Measurements from ENCODE around the gene PDXDC1.
A peak's percentile ranks its signal among the peaks of the same experiment; 100 is the strongest.
"Not testable (repeated sequence)": the region's sequence is repeated elsewhere in the genome, so short reads cannot be mapped to it uniquely, and the experiment has no call there.

Gene PDXDC1

GRCh38 chr16:14975418-14976194 is 780 bp downstream of the PDXDC1 start:
- peak; percentile 34 for DNase-seq

- DNase-seq = not testable (repeated sequence)
These were observed 2.3 kb downstream of the PDXDC1 start for GRCh38 chr16:14976971-14977736.

- not testable (repeated sequence) for DNase-seq
These were observed 3.5 kb downstream of the PDXDC1 start for GRCh38 chr16:14978281-14978680.

GRCh38 chr16:14978908-14979307 is 4.1 kb downstream of the PDXDC1 start:
- DNase-seq = not testable (repeated sequence)

- not testable (repeated sequence) for DNase-seq
These were observed 6.4 kb downstream of the PDXDC1 start for GRCh38 chr16:14981234-14981633.

- not testable (repeated sequence) for DNase-seq
These were observed 7.7 kb downstream of the PDXDC1 start for GRCh38 chr16:14982521-14982920.

- not testable (repeated sequence) for DNase-seq
These were observed 13.3 kb downstream of the PDXDC1 start for GRCh38 chr16:14988092-14988491.

- DNase-seq = not testable (repeated sequence)
These were observed 13.9 kb downstream of the PDXDC1 start for GRCh38 chr16:14988661-14989191.

GRCh38 chr16:14989291-14990281 is 14.8 kb downstream of the PDXDC1 start:
- not testable (repeated sequence) for DNase-seq

GRCh38 chr16:14993277-14994151 is 18.7 kb downstream of the PDXDC1 start:
- DNase-seq = not testable (repeated sequence)

GRCh38 chr16:14996702-14997101 is 21.9 kb downstream of the PDXDC1 start:
- not testable (repeated sequence) for DNase-seq

- DNase-seq = not testable (repeated sequence)
These were observed 23.5 kb downstream of the PDXDC1 start for GRCh38 chr16:14998300-14998699.

- DNase-seq = peak; percentile 67
These were observed 25.0 kb downstream of the PDXDC1 start for GRCh38 chr16:14999845-15000244.

GRCh38 chr16:15002448-15002847 is 27.6 kb downstream of the PDXDC1 start:
- not testable (repeated sequence) for DNase-seq

- DNase-seq = not testable (repeated sequence)
These were observed 30.7 kb downstream of the PDXDC1 start for GRCh38 chr16:15005357-15006132.

- DNase-seq = not testable (repeated sequence)
These were observed 33.8 kb downstream of the PDXDC1 start for GRCh38 chr16:15008647-15009046.

- not testable (repeated sequence) for DNase-seq
These were observed 38.1 kb downstream of the PDXDC1 start for GRCh38 chr16:15012941-15013340.

- DNase-seq = not testable (repeated sequence)
These were observed 40.8 kb downstream of the PDXDC1 start for GRCh38 chr16:15015671-15016070.

GRCh38 chr16:15016354-15016753 is 41.5 kb downstream of the PDXDC1 start:
- DNase-seq = not testable (repeated sequence)

GRCh38 chr16:15016951-15017580 is 42.2 kb downstream of the PDXDC1 start:
- not testable (repeated sequence) for DNase-seq
